Keratinocyte (primary cell): ENCODE data around the gene ITGB2. TPM values are rescaled to one million over a fixed set of nuclear protein-coding genes. Genes with fewer than 3 reads are reported as not detected.

Experiments used
- DNase-seq: peaks from one replicate; pipeline ENCODE4 v3.0.0-alpha.2; 2011; ENCODE audit warnings: low read depth, missing footprints, low spot score
- FAIRE-seq: peaks from 2 replicates; lab custom pipeline; 2011; peaks lifted over from hg19 to GRCh38; lab: Jason Lieb, UNC
- H2AFZ ChIP-seq: 2 replicates; pipeline ENCODE4 v1.6.0; 2012; ENCODE audit warnings: low read length, control low read depth, inconsistent platforms; ENCODE audit not compliant: control insufficient read depth
- H3K27ac ChIP-seq: 2 replicates; pipeline ENCODE4 v1.5.1; 2011; ENCODE audit warnings: low read length; ENCODE audit not compliant: control insufficient read depth, insufficient read depth
- H3K27me3 ChIP-seq: 3 replicates; pipeline ENCODE4 v1.6.0; 2011; ENCODE audit warnings: low read length; ENCODE audit not compliant: control insufficient read depth, insufficient read depth; ENCODE audit errors: extremely low read depth
- H3K36me3 ChIP-seq, 2 experiments: 2 replicates in 1 of 2; 3 replicates in 1 of 2; pipeline ENCODE4 v1.5.1; 2011; ENCODE audit warnings: low read length in 2 of 2, mild to moderate bottlenecking in 1 of 2; ENCODE audit not compliant: control insufficient read depth in 2 of 2, insufficient read depth in 2 of 2; ENCODE audit errors: extremely low read depth in 1 of 2
- H3K4me1 ChIP-seq: 3 replicates; pipeline ENCODE4 v1.5.1; 2011; ENCODE audit warnings: low read length; ENCODE audit not compliant: control insufficient read depth, insufficient read depth; ENCODE audit errors: extremely low read depth
- H3K4me2 ChIP-seq: 3 replicates; pipeline ENCODE4 v1.6.0; 2011; ENCODE audit warnings: low read depth, low read length; ENCODE audit not compliant: control insufficient read depth, insufficient read depth; ENCODE audit errors: extremely low read depth
- H3K4me3 ChIP-seq, 3 experiments: fragments of 200-600 bp in 1 of 3; sonication (generic) in 1 of 3; 2 replicates in 2 of 3; 3 replicates in 1 of 3; pipeline ENCODE4 v1.5.1; 2011 to 2016; ENCODE audit warnings: low read length in 3 of 3, mild to moderate bottlenecking in 3 of 3, control low read depth in 2 of 3, inconsistent platforms in 1 of 3, low read depth in 1 of 3, mixed read lengths in 1 of 3, mixed run types in 1 of 3, moderate library complexity in 1 of 3; ENCODE audit not compliant: control insufficient read depth in 2 of 3, insufficient read depth in 2 of 3; ENCODE audit errors: extremely low read depth in 1 of 3
- H3K79me2 ChIP-seq: 2 replicates; pipeline ENCODE4 v1.6.0; 2012; ENCODE audit warnings: low read length; ENCODE audit not compliant: control insufficient read depth, insufficient read depth
- H3K9ac ChIP-seq: 3 replicates; pipeline ENCODE4 v1.6.0; 2011; ENCODE audit warnings: low read length; ENCODE audit not compliant: control insufficient read depth, insufficient read depth; ENCODE audit errors: extremely low read depth
- H3K9me1 ChIP-seq: 3 replicates; pipeline ENCODE4 v1.6.0; 2011; ENCODE audit warnings: low read length; ENCODE audit not compliant: control insufficient read depth, insufficient read depth; ENCODE audit errors: extremely low read depth
- H3K9me3 ChIP-seq: 2 replicates; pipeline ENCODE4 v1.5.1; 2012; ENCODE audit warnings: low read depth, low read length; ENCODE audit not compliant: control insufficient read depth
- H4K20me1 ChIP-seq: 3 replicates; pipeline ENCODE4 v1.6.0; 2011; ENCODE audit warnings: low read length; ENCODE audit not compliant: control insufficient read depth, insufficient read depth; ENCODE audit errors: extremely low read depth
- EZH2 ChIP-seq: IDR thresholded peaks from one replicate; pipeline ENCODE4 v1.6.1; 2012; ENCODE audit warnings: inconsistent platforms, mild to moderate bottlenecking, low read length, moderate library complexity
- dilution Hi-C: fragments of 300-500 bp; cut with MboI; formaldehyde crosslinking; loops from one replicate; pipeline ENCODE4 v1.7.0; 2020; ENCODE audit warnings: low sequenced_read_pairs; ENCODE audit not compliant: extremely low pct_ligation_motif_present
- polyA plus RNA-seq, 5 experiments: library from polyadenylated mRNA; depleted of rRNA in 3 of 5; stranded (reverse) in 3 of 5; stranded (forward) in 1 of 5; unstranded in 1 of 5; fragments of >200 nt; gene quantifications; 1 replicate in 1 of 5; 2 replicates in 3 of 5; 3 replicates in 1 of 5; pipeline versions ENCODE4 v1.2.1 to v1.2.3, GENCODE V29; 2011 to 2012; ENCODE audit warnings: missing spikeins in 2 of 5, low read depth in 1 of 5, low replicate concordance in 1 of 5
- TF ChIP-seq, protein P1 (sequence below), 3 experiments: IDR thresholded peaks in 1 of 3; conservative IDR thresholded peaks in 1 of 3; optimal IDR thresholded peaks in 1 of 3; 2 replicates in 2 of 3; 3 replicates in 1 of 3; pipeline versions ENCODE3 to v1.5.1; 2011; ENCODE audit warnings: low read length in 3 of 3, mild to moderate bottlenecking in 3 of 3, moderate library complexity in 2 of 3, control low read depth in 1 of 3, inconsistent platforms in 1 of 3; ENCODE audit not compliant: insufficient read depth in 2 of 3; ENCODE audit errors: extremely low read depth in 1 of 3

ITGB2 gene
- polyA plus RNA-seq, 1 donor (not counting 4 experiments of a cell fraction or from before 2014, with no cell fraction given): 0.55 TPM

DNA sequence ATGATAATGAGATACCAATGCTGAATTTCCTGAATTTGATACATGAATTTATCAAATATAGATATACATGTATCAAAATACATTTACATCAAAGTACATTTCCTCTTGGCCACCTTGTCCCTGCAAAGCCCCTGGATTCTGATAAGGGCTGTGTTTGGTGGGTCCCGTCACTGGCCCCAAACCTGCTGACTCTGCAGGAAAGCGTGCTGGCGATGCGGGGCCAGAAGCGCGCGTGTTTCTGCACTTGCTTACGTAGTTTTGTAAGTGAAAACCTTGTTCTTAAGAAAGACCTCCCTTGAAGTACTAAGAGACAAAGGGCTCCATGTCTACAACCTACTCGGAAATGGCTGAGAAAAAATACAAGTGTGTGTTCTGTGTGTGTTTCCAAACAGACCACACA lies 11.0 kb downstream of the ITGB2 start:
- peaks cover 29% of the 10 kb centered on the region for H3K27me3 ChIP-seq
- no peaks in the 10 kb centered on the region for H3K36me3 ChIP-seq
- no peak for FAIRE-seq

DNA sequence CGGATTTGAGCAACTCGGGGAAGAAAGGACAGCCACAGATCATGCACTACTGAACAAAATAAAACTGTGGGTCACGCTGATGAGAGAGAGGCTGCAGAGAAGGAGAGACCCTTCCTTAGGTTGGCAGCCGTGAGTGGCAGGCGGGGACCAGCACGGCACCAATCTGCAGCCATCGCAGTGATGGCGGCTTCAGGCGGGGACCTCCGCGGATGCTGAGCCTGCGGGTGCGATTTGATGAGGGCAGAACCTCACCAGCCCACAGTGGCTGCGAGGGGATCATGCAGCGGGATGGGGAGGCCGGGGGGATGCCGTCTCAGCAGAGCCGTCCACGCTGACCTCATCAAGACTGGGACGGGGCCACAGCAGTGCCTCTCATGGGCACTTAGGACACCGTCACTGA lies 11.8 kb downstream of the ITGB2 start:
- Histone ChIP-seq H3K4me3 (no peak overlapping the region), H3K36me3 (no peaks in the 10 kb centered on the region), H3K4me1 (peaks cover 15% of the 10 kb centered on the region), H2AFZ (no peak overlapping the region), H3K9me1 (no peaks in the 10 kb centered on the region), H3K27ac (no peak overlapping the region), H3K9ac (no peak overlapping the region), H3K4me2 (no peak overlapping the region), H4K20me1 (no peaks in the 10 kb centered on the region), H3K9me3 (no peaks in the 10 kb centered on the region), H3K79me2 (no peaks in the 10 kb centered on the region), H3K27me3 (peaks cover 29% of the 10 kb centered on the region)
- TF ChIP-seq, protein P1, sequence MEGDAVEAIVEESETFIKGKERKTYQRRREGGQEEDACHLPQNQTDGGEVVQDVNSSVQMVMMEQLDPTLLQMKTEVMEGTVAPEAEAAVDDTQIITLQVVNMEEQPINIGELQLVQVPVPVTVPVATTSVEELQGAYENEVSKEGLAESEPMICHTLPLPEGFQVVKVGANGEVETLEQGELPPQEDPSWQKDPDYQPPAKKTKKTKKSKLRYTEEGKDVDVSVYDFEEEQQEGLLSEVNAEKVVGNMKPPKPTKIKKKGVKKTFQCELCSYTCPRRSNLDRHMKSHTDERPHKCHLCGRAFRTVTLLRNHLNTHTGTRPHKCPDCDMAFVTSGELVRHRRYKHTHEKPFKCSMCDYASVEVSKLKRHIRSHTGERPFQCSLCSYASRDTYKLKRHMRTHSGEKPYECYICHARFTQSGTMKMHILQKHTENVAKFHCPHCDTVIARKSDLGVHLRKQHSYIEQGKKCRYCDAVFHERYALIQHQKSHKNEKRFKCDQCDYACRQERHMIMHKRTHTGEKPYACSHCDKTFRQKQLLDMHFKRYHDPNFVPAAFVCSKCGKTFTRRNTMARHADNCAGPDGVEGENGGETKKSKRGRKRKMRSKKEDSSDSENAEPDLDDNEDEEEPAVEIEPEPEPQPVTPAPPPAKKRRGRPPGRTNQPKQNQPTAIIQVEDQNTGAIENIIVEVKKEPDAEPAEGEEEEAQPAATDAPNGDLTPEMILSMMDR (optimal IDR thresholded peaks at IDR 0.05 in 1 of 3, IDR thresholded peaks at IDR 0.05 in 1 of 3, conservative IDR thresholded peaks at IDR 0.05 in 1 of 3; ENCODE audit: extremely low read depth in 1 of 3, insufficient read depth in 2 of 3, low read length in 3 of 3): no peak
- TF ChIP-seq EZH2: no peak
- FAIRE-seq (no peak), DNase-seq (no peak)
- dilution Hi-C loops: no loop called here

More for the DNA sequence above, 11.0 kb downstream of the ITGB2 start:
- DNase-seq: no peak
- H3K9me1 ChIP-seq: no peaks in the 10 kb centered on the region
- peaks cover 17% of the 10 kb centered on the region for H3K4me1 ChIP-seq
- H2AFZ ChIP-seq: no peak overlapping the region
- H3K27ac ChIP-seq: no peak overlapping the region
- TF ChIP-seq, protein P1 (optimal IDR thresholded peaks at IDR 0.05 in 1 of 3, IDR thresholded peaks at IDR 0.05 in 1 of 3, conservative IDR thresholded peaks at IDR 0.05 in 1 of 3; ENCODE audit: extremely low read depth in 1 of 3, insufficient read depth in 2 of 3, low read length in 3 of 3): no peak
- no peak for TF ChIP-seq EZH2
- dilution Hi-C loops: no loop called here
- no peaks in the 10 kb centered on the region for H4K20me1 ChIP-seq
- H3K9me3 ChIP-seq: no peaks in the 10 kb centered on the region
- no peaks in the 10 kb centered on the region for H3K79me2 ChIP-seq
- H3K9ac ChIP-seq: no peak overlapping the region
- no peak overlapping the region for H3K4me3 ChIP-seq
- no peak overlapping the region for H3K4me2 ChIP-seq
